ENCODE results near the gene ABTB2.

GRCh38 chr11:34311126-34311525 is 46.7 kb downstream of the ABTB2 start:
- TF ChIP-seq POLR2A (IDR thresholded peaks at IDR 0.05; ENCODE audit: low read length) (no peak), GATA1 (IDR thresholded peaks at IDR 0.05; ENCODE audit: low read depth, low read length) (no peak)
